HG03520 (cell line): ENCODE results near the gene FAXC.

Experiments used
- ATAC-seq: cut with Tn5 transposase; IDR thresholded peaks from one replicate; pipeline ENCODE4 v1.9.1; 2021; ENCODE audit warnings: mild to moderate bottlenecking, moderate library complexity; ENCODE audit not compliant: unreplicated experiment

FAXC gene

GRCh38 chr6:99349171-99350141 is at the start of gene FAXC:
Gene FAXC (minus strand): TSS chr6:99349674. CDS start chr6:99349372, 302 bp downstream.
- ATAC-seq: no peak

GRCh38 chr6:99397287-99397686 is 47.8 kb upstream of the FAXC start:
- ATAC-seq: no peak

DNA sequence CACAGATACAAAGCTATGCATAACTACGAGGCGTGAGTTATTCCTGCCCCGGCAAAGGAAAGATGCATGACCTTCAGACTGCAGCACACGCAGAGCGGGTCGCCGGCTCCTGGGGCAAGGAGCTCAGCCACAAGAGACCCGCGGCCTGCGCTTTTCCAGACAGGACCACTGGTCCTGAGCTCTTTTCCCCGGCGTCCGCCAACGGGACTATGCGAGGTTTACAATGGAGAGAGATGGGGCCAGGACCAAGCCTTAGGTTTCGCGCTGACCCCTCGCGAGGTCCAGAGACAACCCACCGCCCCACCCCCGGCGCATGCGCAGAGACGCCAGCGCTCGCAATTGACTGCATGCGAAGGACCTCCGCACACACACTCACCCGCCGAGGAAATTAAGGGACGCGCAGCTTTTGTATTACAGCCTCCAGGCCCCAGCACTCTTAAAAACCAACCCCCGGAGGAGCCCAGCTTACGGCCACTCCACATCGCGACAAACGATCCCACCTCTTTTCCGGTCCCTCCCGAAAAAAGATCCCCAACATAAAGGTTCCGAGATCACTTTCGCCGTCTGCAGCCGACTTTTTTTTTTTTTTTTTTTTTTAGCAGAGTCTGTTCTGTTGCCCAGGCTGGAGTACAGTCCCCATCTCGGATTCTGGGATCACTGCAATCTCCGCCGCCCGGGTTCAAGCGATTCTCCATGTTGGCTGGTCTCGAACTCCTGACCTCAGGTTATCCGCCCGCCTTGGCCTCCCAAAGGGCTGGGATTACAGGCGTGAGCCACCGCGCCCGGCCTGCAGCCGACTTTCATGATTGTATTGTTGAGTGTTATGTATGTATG is 44.4 kb upstream of the FAXC start, which contains the start of gene COQ3:
Gene COQ3, minus strand, starts transcription at position 498 of the 834 bp plus-strand sequence. Its CDS starts 16 bp downstream, at position 482.
- peak; percentile 65 for ATAC-seq

DNA sequence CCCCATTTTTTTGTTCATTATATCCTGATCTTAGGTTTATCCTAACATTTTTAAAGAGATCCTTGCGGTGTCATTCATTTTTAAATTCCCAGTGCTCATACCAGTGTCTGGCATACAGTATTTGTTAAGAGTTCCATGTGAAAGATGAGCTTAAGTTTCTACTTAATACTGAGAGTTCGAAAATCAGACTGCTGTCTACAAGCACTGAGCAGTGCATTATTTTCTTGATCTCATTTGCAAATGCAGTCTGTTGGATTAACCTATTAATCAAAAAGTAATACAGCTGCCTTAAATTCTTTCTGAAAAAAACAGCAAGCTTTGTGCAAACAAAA is 43.9 kb upstream of the FAXC start:
- peak; percentile 28 for ATAC-seq

DNA sequence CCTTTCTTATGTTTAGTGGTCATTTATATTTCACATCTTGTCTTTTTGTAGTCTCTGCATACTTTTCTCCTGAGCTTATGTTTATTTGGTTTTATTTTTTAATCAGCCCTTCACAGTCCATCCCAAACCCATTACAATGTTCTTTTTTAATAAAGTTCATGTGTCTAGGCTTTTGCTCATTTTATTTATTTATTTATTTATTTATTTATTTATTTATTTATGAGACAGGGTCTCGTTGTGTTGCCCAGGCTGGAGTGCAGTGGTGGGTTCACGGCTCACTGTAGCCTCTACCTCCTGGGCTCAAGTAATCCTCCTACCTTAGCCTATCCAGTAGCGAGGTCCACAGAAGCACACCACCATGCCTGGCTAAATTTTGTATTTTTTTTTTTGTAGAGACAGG is 41.4 kb upstream of the FAXC start:
- ATAC-seq: no peak

DNA sequence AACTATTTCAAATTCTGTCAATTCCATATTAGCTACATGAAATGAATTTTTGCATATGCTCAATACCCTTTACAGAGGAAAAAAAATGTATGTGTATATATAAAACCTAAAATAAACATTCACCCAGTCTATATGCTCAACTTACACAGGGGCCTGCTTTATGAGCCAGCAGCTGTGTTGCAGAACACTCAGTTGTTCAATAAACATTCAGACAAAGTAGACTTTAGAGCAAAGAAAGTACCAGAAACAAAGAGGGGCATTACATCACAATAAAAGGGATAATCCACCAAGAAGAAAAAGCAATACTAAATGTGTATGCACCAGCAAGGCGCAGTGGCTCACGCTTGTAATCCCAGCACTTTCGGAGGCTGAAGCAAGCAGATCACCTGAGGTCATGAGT is 35.0 kb upstream of the FAXC start:
- no peak for ATAC-seq

DNA sequence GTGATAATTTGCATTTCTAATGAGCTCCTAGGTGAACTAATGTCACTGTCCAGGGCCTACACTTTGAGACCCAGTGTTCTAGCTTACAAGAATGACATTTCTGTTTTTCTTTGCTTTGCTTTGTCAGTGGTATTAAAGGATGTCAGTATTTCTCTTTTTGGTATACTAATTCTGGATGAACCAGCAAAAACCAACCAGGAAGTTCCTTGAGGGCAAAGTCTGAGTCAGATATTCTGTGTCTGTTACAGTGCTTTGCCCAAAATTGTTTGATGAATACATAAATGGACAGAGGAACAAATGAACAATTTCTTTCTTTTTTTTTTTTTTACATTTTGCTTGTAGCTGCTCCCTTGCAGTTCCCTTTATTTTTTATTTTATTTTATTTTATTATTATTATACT is 29.2 kb upstream of the FAXC start:
- ATAC-seq: no peak

DNA sequence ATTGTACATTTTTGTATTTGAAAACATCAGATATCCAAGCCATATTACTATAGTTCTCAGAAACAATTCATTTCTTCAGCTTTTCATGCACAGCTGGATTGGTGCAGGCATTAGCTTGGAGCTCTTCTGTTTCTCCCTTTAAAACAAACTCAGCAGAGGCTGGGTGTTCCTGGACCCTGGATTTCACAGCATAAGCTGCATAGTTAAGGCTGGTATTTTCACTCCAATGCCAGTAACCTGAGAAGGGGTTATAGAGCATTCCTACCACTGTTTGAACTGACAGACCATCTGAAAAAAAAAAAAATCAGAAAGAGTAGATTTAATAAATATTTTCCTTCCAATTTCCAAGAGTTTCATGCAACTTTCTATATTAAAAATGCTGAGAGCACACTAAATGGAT is 20.1 kb upstream of the FAXC start:
- ATAC-seq: no peak

GRCh38 chr6:99366852-99367251 is 17.4 kb upstream of the FAXC start:
- ATAC-seq: no peak

GRCh38 chr6:99364026-99364425 is 14.6 kb upstream of the FAXC start:
- peak; percentile 95 for ATAC-seq

GRCh38 chr6:99362678-99363268 is 13.3 kb upstream of the FAXC start:
- ATAC-seq: no peak

DNA sequence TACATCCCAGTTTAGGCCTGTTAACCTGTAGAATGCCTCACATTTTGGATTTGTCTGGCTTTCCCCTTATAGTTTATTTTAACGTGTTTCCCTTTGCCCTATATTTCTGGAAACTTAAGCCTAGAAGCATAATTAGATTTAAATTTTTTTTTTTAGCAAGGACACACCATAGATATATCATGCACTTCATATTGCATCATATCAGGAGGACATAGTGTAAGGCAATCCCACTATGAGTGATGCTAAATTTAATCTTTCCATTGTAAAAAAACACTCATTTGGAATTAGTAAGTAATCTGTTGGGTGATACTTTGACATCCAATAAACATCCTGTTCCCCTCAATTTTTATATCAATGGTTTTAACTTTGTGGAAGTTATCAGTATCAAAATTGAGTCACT is 10.3 kb upstream of the FAXC start:
- ATAC-seq: no peak

DNA sequence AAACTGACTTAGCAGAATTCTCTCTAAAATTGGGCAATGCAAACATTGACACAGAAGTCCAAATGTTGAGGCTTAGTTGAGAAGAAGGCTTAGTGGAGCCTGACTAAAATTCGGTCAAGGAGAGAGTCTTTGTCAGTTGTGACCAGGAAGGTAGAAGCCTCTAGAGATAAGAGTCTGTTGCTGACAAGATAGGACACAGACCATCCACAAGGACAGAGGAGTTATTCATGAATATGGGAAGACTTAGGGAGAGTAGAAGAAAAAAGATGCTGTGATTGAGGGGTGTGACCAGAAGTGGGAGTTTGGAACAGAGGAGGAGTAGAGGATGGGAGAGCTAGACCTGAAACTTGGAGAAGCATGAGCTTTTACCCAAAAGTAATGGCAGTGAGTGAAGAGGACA is 7.2 kb upstream of the FAXC start:
- no peak for ATAC-seq

DNA sequence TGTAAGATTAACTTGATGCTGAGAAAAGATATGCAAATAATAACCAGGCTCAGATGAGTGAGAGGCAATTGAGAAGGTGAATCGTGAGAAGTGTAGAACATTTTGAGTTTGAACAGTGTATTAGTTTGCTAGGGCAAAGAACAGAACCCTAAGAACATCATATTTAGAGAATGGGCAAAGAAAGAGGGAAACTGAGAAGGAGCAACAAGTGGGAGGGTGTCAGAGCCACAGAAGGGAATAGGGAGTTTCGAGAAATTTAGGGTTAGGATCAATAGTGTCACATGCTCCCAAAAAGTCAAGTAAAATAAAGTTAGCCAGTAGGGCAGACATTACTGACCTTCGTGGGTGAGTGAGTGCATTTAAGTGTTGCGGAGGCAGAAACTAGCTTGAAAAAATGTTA is 5.5 kb upstream of the FAXC start:
- no peak for ATAC-seq

DNA sequence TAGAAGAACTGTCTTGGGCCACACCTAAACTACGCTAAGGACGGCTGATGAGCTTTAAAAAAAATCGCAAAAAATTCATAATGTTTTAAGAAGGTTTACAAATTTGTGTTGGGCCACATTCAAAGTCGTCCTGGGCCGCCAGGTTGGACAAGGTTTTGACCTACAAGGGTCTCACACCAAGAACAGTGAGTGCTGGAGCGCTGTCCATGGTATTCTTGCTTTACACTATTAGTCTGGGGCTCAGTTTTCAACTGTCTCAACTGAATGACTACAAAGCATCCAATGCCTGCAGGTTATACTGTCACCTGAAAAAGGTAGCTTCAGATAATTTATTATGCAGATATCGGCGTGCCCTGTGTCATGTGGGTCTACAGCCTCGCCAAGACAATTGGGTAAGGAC is 3.7 kb upstream of the FAXC start:
- no peak for ATAC-seq

DNA sequence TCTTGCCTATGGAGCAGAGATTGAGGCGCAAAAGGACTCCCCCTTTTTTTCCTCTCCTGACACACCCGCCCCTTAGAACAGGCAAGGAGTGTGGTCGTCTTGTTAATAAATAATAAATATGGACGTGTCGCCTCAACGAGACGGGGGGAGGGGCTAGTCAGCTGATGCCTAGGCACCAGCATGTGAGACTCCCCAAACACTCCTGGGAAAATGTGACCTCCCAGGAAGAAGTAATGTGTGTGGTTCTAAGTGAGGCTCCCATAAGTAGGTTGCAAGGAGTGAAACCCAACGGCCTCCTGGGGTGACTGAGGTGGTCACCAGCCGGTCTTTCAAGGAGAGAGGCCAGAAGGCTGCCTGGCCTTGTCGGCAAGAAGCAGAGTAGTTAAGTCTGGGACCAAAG is 1.1 kb upstream of the FAXC start:
- ATAC-seq: no peak

GRCh38 chr6:99348288-99349170 is 945 bp downstream of the FAXC start:
- ATAC-seq: no peak

GRCh38 chr6:99347804-99348203 is 1.7 kb downstream of the FAXC start:
- no peak for ATAC-seq

DNA sequence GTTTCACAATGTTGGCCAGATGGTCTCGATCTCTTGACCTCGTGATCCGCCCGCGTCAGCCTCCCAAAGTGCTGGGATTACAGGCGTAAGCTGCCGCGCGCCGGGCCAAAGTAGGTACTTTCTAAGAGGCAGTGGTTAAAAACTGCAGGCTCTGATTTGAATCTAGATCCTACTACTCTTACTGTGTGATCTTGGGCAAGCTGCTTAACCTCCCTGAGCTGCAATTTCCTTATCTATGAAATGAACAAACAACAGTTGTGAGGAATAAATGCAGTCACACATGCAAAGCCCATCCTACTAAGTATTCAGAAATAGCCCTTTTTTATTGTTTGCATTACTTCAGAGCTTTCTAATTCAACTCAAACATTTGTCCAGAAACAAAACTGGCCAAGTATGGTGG is 2.9 kb downstream of the FAXC start:
- ATAC-seq: no peak

GRCh38 chr6:99345164-99345563 is 4.3 kb downstream of the FAXC start:
- ATAC-seq: no peak
